ENCODE data around the gene CDHR5.
"Not testable (repeated sequence)": the region's sequence is repeated elsewhere in the genome, so short reads cannot be mapped to it uniquely, and the experiment has no call there.

The CDHR5 gene

GRCh38 chr11:624705-625635 lies at the start of gene CDHR5:
CDHR5 (minus strand) TSS chr11:624955; CDS start chr11:624902, 53 bp downstream.
- no peak for DNase-seq (ENCODE audit: low read depth)

GRCh38 chr11:674406-674805 lies 49.7 kb upstream of the CDHR5 start:
- no peak for DNase-seq (ENCODE audit: low read depth)

GRCh38 chr11:673866-674265 lies 49.1 kb upstream of the CDHR5 start:
- DNase-seq (ENCODE audit: low read depth), result no peak

GRCh38 chr11:665704-666281 lies 41.0 kb upstream of the CDHR5 start:
- peak; percentile 81 for DNase-seq (ENCODE audit: low read depth)

- DNase-seq (ENCODE audit: low read depth), result peak; percentile 26
These were observed 40.4 kb upstream of the CDHR5 start for GRCh38 chr11:665062-665703.

GRCh38 chr11:662689-663274 lies 38.0 kb upstream of the CDHR5 start:
- peak; percentile 70 for DNase-seq (ENCODE audit: low read depth)

GRCh38 chr11:660681-661444 lies 36.1 kb upstream of the CDHR5 start:
- DNase-seq (ENCODE audit: low read depth), result no peak

- no peak for DNase-seq (ENCODE audit: low read depth)
These were observed 35.5 kb upstream of the CDHR5 start for GRCh38 chr11:660281-660680.

- no peak for DNase-seq (ENCODE audit: low read depth)
These were observed 34.9 kb upstream of the CDHR5 start for GRCh38 chr11:659532-660085.

- no peak for DNase-seq (ENCODE audit: low read depth)
These were observed 33.0 kb upstream of the CDHR5 start for GRCh38 chr11:657691-658126.

GRCh38 chr11:656866-657265 lies 32.1 kb upstream of the CDHR5 start:
- DNase-seq (ENCODE audit: low read depth), result no peak

GRCh38 chr11:656426-656825 lies 31.7 kb upstream of the CDHR5 start:
- DNase-seq (ENCODE audit: low read depth), result no peak

GRCh38 chr11:655036-655726 lies 30.4 kb upstream of the CDHR5 start:
- no peak for DNase-seq (ENCODE audit: low read depth)

- not testable (repeated sequence) for DNase-seq (ENCODE audit: low read depth)
These were observed 29.7 kb upstream of the CDHR5 start for GRCh38 chr11:654444-654843.

GRCh38 chr11:653837-654236 lies 29.1 kb upstream of the CDHR5 start:
- no peak for DNase-seq (ENCODE audit: low read depth)

- DNase-seq (ENCODE audit: low read depth), result not testable (repeated sequence)
These were observed 28.4 kb upstream of the CDHR5 start for GRCh38 chr11:653136-653535.

GRCh38 chr11:650482-650881 lies 25.7 kb upstream of the CDHR5 start:
- peak; percentile 46 for DNase-seq (ENCODE audit: low read depth)

GRCh38 chr11:647672-648158 lies 23.0 kb upstream of the CDHR5 start:
- not testable (repeated sequence) for DNase-seq (ENCODE audit: low read depth)

- DNase-seq (ENCODE audit: low read depth), result no peak
These were observed 21.5 kb upstream of the CDHR5 start for GRCh38 chr11:646214-646613.

- no peak for DNase-seq (ENCODE audit: low read depth)
These were observed 20.8 kb upstream of the CDHR5 start for GRCh38 chr11:645536-645935.

Data from EH (cell line).